ENCODE results near the gene SMIM17. TPM values are rescaled to one million over a fixed set of nuclear protein-coding genes. Genes with fewer than 3 reads are reported as not detected.

Gene SMIM17
- polyA plus RNA-seq, 1 of the 3 experiments (the other 2 are of a cell fraction), result 0.05 TPM

- Histone ChIP-seq H4K20me1 (ENCODE audit: insufficient read depth) (no peaks in the 10 kb centered on the region), H3K4me1 (ENCODE audit: control insufficient read depth in 1 of 2, insufficient read depth in 2 of 2, low read depth in 1 of 2, low read length in 1 of 2) (peaks cover 0 to 5% of the 10 kb centered on the region in 2 experiments; a peak in 1 of 4 replicates), H3K4me2 (peak overlapping the region; percentile 83; the same call in 1 of the 2 replicates), H3K9me3 (peaks cover 10% of the 10 kb centered on the region; the same call in 1 of the 2 replicates), H3K9ac (no peak overlapping the region), H3K9me2 (no peaks in the 10 kb centered on the region), H3K79me2 (ENCODE audit: insufficient read depth) (peaks cover 62% of the 10 kb centered on the region), H3K4me3 (ENCODE audit: low read depth in 2 of 2, low read length in 1 of 2) (peak overlapping the region in 1 of 2 experiments; percentile 6; a peak in 1 of 4 replicates), H3K36me3 (replicated peaks in 1 of 2; ENCODE audit: control insufficient read depth in 1 of 2, insufficient read depth in 2 of 2, low read length in 1 of 2) (peaks cover 14 to 30% of the 10 kb centered on the region in 2 experiments), H3K27me3 (ENCODE audit: insufficient read depth) (no peaks in the 10 kb centered on the region), H3F3A (replicated peaks; ENCODE audit: insufficient read depth) (no peaks in the 10 kb centered on the region), H2AFZ (ENCODE audit: low read depth) (no peak overlapping the region), H3K27ac (ENCODE audit: low read depth in 2 of 2, low read length in 1 of 2) (no peak overlapping the region)
- POLR2A ChIA-PET, result no interaction called here
- DNase-seq, result no peak
- WGBS (ENCODE audit: low lambda C conversion rate), result 85% methylated on average over 4 of the region's 4 CpGs
- no peak for TF ChIP-seq SMC3 (IDR thresholded peaks at IDR 0.05; ENCODE audit: low read depth, low read length)
- TF ChIP-seq FOXM1 (IDR thresholded peaks at IDR 0.05; ENCODE audit: low read depth), result no peak
- TF ChIP-seq FOSL2 (IDR thresholded peaks at IDR 0.05; ENCODE audit: borderline replicate concordance, low read depth), result no peak
- CTCF ChIA-PET, result no interaction called here
Observed at GRCh38 chr19:56596676-56597075, 46.3 kb upstream of the SMIM17 start.

- CTCF ChIA-PET, result no interaction called here
- peaks cover 71% of the 10 kb centered on the region for H3K79me2 ChIP-seq (ENCODE audit: insufficient read depth)
- DNase-seq, result no peak
Observed at GRCh38 chr19:56597696-56598095, 45.3 kb upstream of the SMIM17 start.

GRCh38 chr19:56601375-56601774 lies 41.6 kb upstream of the SMIM17 start:
- H3K27me3 ChIP-seq (ENCODE audit: insufficient read depth), result no peaks in the 10 kb centered on the region
- peak overlapping the region in 1 of 2 experiments; percentile 23; a peak in 1 of 4 replicates for H3K4me3 ChIP-seq (ENCODE audit: low read depth in 2 of 2, low read length in 1 of 2)
- no peaks in the 10 kb centered on the region for H3K9me2 ChIP-seq
- H3K4me1 ChIP-seq (ENCODE audit: control insufficient read depth in 1 of 2, insufficient read depth in 2 of 2, low read depth in 1 of 2, low read length in 1 of 2), result no peaks in the 10 kb centered on the region
- peaks cover 95% of the 10 kb centered on the region for H3K79me2 ChIP-seq (ENCODE audit: insufficient read depth)
- peaks cover 38 to 73% of the 10 kb centered on the region in 2 experiments for H3K36me3 ChIP-seq (replicated peaks in 1 of 2; ENCODE audit: control insufficient read depth in 1 of 2, insufficient read depth in 2 of 2, low read length in 1 of 2)
- no peak overlapping the region for H3K27ac ChIP-seq (ENCODE audit: low read depth in 2 of 2, low read length in 1 of 2)
- peaks cover 15% of the 10 kb centered on the region; the same call in 1 of the 2 replicates for H3K9me3 ChIP-seq
- H3F3A ChIP-seq (replicated peaks; ENCODE audit: insufficient read depth), result no peaks in the 10 kb centered on the region
- H3K9ac ChIP-seq, result no peak overlapping the region
- H2AFZ ChIP-seq (ENCODE audit: low read depth), result no peak overlapping the region
- H4K20me1 ChIP-seq (ENCODE audit: insufficient read depth), result no peaks in the 10 kb centered on the region
- WGBS (ENCODE audit: low lambda C conversion rate), result 94% methylated on average over 3 of the region's 3 CpGs
- ChIA-PET CTCF (no interaction called here), POLR2A (no interaction called here)
- no peak overlapping the region for H3K4me2 ChIP-seq
- no peak for DNase-seq
- TF ChIP-seq ZBTB33 (IDR thresholded peaks at IDR 0.05; ENCODE audit: borderline replicate concordance, low read depth) (no peak), USF1 (IDR thresholded peaks at IDR 0.05; ENCODE audit: borderline replicate concordance, low read depth) (no peak), MAX (IDR thresholded peaks at IDR 0.05; ENCODE audit: low read depth) (no peak), RAD21 (IDR thresholded peaks at IDR 0.05; ENCODE audit: low read length) (no peak), EP300 (IDR thresholded peaks at IDR 0.05; ENCODE audit: borderline replicate concordance in 1 of 2, low read depth in 1 of 2, low read length in 1 of 2) (no peak), IRF3 (IDR thresholded peaks at IDR 0.05; ENCODE audit: low read depth, low read length) (no peak), EZH2phosphoT487 (IDR thresholded peaks at IDR 0.05; ENCODE audit: borderline replicate concordance, low read depth) (no peak), PBX3 (IDR thresholded peaks at IDR 0.05) (no peak), SMC3 (IDR thresholded peaks at IDR 0.05; ENCODE audit: low read depth, low read length) (no peak), TAF1 (IDR thresholded peaks at IDR 0.05; ENCODE audit: borderline replicate concordance, low read depth, low read length) (no peak), GATA2 (CRISPR knock-in tag; IDR thresholded peaks at IDR 0.05) (no peak), MEF2A (IDR thresholded peaks at IDR 0.05; ENCODE audit: borderline replicate concordance, low read depth) (no peak), GABPA (IDR thresholded peaks at IDR 0.05; ENCODE audit: low read depth) (no peak), RCOR1 (IDR thresholded peaks at IDR 0.05; ENCODE audit: low read length) (no peak), NRF1 (IDR thresholded peaks at IDR 0.05; ENCODE audit: low read depth, low read length) (no peak)

More at GRCh38 chr19:56597696-56598095, 45.3 kb upstream of the SMIM17 start:
- Histone ChIP-seq H3K4me3 (ENCODE audit: low read depth in 2 of 2, low read length in 1 of 2) (no peak overlapping the region; a peak in 1 of 4 replicates), H4K20me1 (ENCODE audit: insufficient read depth) (no peaks in the 10 kb centered on the region), H3K36me3 (replicated peaks in 1 of 2; ENCODE audit: control insufficient read depth in 1 of 2, insufficient read depth in 2 of 2, low read length in 1 of 2) (peaks cover 21 to 41% of the 10 kb centered on the region in 2 experiments), H3K4me2 (no peak overlapping the region), H3K9me2 (no peaks in the 10 kb centered on the region), H2AFZ (ENCODE audit: low read depth) (no peak overlapping the region), H3K27ac (ENCODE audit: low read depth in 2 of 2, low read length in 1 of 2) (no peak overlapping the region), H3K9me3 (peaks cover 10% of the 10 kb centered on the region; the same call in 1 of the 2 replicates), H3K9ac (no peak overlapping the region), H3K27me3 (ENCODE audit: insufficient read depth) (no peaks in the 10 kb centered on the region), H3F3A (replicated peaks; ENCODE audit: insufficient read depth) (no peaks in the 10 kb centered on the region), H3K4me1 (ENCODE audit: control insufficient read depth in 1 of 2, insufficient read depth in 2 of 2, low read depth in 1 of 2, low read length in 1 of 2) (peaks cover 0 to 5% of the 10 kb centered on the region in 2 experiments; a peak in 1 of 4 replicates)
- TF ChIP-seq FOXJ3 (CRISPR knock-in tag; IDR thresholded peaks at IDR 0.05), result no peak
- WGBS (ENCODE audit: low lambda C conversion rate), result 91% methylated on average over 4 of the region's 4 CpGs
- POLR2A ChIA-PET, result no interaction called here

Measured in SK-N-SH (cell line).